SH-SY5Y (cell line): Measurements from ENCODE around the gene TLE3.

Experiments
- GATA2 ChIP-seq: IDR thresholded peaks from 2 replicates; pipeline ENCODE4 v1.6.1; 2011; ENCODE audit warnings: mild to moderate bottlenecking, low read depth, low read length
- GATA3 ChIP-seq: IDR thresholded peaks from 2 replicates; pipeline ENCODE4 v1.6.1; 2011; ENCODE audit warnings: low read depth, mild to moderate bottlenecking, low read length, moderate library complexity

The TLE3 gene

DNA sequence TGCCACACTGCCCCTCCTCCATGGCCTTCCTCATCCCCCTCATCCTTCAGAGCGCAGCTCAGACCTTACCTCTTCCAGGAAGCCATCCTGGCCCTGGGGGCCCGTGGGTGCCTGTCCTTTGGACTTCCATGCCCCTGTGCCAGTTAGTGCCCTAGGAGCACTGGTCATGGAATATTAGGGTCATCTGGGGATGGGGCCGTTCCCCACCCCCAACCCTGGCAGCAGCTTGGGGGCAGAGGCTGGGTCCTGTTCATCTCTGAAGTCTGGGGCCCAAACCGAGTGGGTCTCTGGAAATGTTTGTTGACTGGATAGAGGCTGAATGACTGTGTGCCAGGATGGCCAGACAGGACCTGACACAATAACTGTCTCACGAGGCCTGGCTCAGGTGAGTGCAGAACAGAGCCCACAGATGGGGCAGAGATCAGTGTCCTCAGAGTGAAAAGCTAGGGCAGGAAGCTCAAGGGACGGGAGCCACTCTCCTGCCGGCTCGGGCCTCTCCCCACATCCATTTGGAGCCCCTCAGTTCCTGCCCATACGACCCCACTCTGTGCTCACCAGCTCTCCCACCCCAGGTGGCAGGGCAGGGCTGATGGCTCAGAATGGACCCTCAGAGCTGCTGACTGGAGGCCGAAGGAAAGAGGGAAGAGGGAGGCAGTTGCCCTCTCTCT is 62.5 kb downstream of the TLE3 start:
- TF ChIP-seq GATA3: no peak
- no peak for TF ChIP-seq GATA2

DNA sequence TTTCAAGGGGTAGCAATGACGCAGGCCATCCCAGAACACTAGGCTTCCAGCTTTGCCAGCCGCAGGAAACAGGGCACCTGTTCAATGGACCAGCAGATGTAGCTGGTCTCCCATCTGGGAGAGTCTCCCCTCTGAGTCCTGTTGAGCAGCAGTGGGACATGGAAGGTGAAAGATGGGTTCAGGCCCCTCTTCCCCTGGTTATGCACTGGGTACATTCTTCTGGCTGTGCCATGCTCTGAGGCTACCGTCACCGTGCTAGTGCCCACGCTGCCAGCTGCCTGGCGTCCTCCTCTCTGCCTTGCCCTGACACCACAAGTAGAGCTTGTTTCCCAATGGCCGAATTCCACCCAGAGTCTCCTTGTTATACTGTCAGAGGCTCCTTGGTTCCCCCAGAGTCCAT is 63.1 kb downstream of the TLE3 start:
- TF ChIP-seq GATA3 (no peak), GATA2 (no peak)

DNA sequence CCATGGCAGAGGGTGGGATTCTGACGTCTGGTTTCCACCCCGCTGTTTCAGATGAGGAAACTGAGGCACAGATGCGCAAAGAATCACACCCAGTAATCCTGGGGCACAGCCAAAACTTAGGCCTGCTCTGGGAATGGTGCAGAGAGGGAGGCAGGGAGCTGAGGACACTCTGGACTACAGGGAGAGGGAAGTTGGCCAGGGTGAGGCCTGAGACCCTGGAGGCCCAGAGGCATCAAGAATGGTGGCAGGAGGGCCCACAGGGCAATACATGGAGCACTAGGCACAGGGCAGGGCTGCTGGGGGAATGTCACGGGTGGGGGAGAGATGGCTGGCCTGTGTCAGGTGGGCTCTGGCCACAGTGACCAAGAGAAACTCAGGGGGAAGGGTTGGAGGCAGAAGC is 63.6 kb downstream of the TLE3 start:
- no peak for TF ChIP-seq GATA2
- TF ChIP-seq GATA3: no peak

DNA sequence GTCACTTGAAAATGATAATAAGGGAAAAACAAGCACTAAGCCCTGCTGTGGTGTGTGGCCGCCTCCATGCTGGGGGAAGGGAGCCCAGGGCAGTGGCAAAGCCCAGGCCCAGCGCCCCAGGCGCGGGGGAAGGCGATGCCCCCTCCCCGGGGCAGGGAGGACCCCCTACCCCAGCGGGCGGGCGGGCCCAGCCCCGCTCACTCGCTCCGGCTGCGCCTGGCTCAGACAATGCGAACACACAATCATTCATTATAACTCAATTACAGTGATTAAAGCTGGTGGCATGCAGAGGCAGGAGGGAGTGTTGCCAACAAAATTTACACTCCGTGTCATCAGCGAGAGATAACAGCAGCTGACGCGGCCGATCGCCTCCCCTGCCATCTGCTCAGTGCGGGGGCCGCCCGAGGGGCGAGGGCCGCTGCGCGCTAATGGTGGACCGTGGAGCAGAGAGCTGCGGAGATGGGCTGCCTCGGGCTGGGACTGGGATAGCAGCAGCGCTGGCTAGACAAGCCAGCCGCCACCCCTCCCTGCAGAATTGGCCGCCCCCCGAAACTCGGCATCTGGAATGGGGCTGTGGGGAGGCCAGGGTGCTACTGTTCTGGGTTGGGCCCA is 64.1 kb downstream of the TLE3 start:
- no peak; the same call in 1 of the 2 replicates for TF ChIP-seq GATA3
- peak; percentile 99 for TF ChIP-seq GATA2

DNA sequence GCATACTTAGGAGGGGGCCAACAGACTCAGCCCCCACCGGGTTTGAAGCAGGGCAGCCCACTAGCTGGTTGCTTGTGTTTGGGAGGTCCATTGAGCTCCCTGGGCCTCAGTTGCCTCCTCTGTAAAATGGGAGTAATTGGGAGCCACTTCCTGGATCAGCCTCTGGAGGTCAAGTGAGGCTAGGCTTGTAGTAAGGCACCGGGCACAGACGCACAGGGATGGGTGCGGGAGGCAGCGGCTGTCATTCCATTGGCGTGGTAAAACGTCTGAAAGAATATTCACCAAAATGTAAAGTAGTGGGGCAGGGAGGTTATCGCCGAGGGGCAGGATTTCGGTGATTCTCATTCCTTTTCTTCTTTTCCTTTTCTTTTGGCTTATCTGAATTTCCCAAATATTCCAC is 64.6 kb downstream of the TLE3 start:
- TF ChIP-seq GATA3 (no peak), GATA2 (no peak)

DNA sequence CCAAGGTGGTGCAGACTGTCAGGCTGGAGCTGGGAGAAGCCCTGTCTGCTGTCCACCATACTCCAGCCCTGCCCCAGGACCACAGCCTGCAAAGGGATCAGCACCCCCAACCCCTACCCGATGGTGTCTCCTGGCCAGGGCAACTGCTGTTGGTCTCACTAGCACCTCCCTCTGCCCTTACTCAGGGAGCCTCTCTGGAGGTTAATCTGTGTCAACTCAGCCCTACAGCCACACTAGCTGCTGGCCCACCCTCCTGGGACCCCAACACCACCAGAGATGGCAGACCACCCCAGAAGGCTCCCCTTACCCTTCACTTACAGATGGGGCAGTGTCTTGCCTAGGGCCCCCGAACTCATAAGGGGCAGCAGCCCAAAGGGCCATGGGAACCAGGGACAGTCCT is 65.2 kb downstream of the TLE3 start:
- TF ChIP-seq GATA2 (no peak), GATA3 (no peak)

DNA sequence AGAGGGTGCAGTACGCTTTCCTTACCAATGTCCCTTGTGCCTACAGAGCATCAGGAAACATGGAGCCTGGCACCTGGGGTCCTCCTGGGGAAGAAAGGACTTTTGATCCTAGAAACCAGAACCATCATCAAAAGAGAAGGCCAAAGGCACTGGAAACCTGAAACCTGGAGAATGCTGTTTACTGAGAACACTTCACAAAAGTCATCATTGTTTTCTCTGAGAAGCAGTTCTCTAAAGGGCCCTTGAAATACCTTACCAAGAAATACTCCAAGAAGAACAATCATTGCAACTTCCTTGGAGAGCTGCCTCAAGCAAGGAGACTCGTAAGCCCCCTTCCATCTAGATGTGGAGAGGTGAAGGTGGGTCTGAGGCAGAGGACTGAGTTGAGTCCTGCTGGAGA is 66.0 kb downstream of the TLE3 start:
- TF ChIP-seq GATA3: no peak
- no peak for TF ChIP-seq GATA2

DNA sequence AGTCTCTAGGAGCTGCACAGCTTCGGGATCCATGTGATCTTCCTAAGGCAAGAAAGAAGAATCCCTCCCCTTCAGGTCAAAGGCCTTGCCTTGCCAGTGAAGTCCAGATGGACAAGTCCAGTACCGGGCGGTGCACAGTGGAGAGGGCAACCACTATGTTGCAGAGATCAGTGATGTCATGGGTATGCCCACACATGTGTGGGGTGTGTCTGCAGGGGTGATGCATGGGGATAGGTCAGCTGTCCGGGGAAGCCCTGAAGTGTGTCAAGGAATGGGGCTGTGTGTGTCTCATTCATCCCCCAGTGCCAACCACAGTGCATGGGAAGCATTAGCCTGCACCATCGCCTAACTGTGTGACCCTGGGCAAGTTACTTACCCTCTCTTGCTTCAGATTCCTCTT is 66.5 kb downstream of the TLE3 start:
- TF ChIP-seq GATA3 (no peak), GATA2 (no peak)

DNA sequence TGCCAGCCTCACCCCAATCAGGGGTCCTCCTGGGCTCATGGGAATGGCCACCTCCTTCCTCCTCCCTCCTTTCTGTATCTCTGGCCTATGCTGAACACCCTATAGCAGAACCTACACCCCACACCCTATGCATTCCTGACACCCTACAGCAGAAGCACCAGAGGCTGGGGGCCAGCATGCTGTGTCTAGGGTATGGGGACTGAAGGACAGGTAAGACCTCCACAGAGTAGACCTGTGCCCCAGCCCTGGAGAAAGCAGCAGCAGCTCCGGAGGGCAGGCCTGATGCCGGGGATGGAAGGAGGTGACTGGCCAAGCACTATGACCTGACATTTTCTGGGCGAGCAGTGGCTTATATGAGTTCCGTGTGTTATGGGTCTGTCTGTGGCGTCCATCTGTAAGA is 66.9 kb downstream of the TLE3 start:
- TF ChIP-seq GATA2 (no peak), GATA3 (no peak)

DNA sequence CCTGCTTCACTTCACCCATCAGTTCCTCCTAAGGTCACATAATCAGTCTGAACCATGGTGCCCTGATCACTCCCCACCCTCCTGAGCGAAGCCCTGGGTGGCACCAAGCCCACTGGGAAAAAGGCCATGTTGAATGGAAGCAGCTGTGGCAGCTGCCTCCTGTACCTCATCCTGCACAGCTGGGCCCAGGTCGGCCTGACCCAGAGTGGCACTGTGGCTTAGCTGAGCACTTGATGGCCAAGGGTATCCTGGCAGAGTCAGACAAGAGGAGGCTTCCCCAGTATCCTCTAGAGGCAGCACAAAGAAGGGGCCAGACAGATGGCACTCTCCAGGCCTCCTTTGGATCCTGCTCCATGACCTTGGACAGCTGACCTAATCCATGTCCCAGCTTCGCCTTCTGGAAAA is 68.4 kb downstream of the TLE3 start:
- no peak for TF ChIP-seq GATA3
- TF ChIP-seq GATA2: no peak

DNA sequence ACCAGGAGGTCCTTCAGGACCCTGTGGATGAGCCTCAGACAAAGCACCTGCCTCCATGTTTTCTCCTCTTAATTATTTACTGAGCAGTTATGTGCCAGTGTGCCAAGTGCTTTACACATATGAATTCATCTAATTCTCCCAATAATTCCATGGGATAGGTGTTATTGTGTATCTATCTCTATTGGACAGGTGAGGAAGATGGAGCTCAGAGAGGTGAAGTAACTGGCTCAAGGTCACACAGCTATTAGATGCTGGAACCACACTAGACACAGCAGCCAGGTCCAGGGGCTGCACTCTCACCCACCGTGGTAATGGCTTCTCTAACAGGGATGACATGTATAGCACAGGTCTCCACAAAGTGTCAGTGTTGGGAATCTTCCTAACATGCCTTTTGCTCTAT is 70.2 kb downstream of the TLE3 start:
- TF ChIP-seq GATA2: no peak
- TF ChIP-seq GATA3: no peak

DNA sequence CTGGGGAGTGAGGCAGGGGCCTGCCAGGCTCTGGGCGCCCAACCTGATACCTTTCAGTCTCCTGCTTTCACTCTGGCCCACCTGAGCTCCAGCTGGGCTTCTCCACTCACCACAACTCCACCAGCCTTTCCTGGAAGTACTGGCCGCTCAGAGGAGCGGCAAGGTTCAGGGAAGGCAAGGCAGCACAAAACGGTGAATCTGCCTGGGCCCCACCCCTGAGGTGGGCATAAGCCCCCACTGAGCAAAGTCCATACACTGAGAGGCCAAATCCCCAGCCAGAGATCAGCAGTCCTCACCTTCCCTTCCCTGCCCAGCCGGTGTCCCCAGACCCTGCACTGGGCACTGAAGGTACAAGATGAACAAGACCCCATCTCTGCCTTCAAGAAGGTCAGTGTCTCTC is 70.7 kb downstream of the TLE3 start:
- TF ChIP-seq GATA3: no peak
- TF ChIP-seq GATA2: no peak

DNA sequence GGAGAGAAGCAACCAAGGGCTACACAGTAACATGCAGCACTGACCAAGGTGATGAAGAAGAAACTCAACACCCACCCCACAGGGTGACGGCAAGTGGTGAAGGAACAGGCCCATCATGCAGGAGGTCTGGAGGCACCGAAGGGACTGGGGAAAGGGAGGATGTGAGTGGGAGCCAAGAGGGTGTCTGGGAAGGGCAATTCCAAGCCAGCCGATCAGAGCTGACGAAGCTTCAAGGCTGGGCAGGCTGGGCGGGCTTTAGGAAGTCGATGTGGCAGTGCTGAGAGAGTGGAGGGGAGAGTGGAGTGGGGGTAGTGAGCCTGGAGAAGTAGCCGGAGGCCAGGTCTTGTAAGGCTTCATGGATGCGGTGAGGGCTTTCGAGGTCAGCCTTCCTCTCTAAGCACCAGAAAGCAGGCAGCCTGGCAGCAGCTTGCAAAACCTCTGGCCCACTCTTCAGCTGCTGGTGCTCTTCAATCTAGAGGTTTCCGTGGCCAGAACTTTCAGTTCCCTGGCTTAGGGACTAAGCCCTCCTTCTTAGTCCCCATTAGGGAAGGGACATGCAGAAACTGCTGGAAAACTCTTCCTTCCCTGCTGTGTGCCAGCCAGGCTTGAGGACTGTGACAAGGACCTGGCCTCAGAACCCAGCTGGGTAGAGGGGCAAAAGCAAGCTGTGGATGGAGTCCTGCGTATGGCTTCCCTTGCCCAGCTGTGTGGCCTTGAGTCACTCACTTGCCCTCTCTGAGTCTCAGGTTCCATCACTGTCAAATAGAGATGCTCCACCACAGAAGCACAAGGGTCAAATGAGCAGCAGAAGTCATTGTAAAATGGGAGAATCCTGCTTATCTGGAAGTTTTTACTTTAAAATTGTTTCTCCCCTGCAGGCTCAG is 72.1 kb downstream of the TLE3 start:
- TF ChIP-seq GATA3: no peak

DNA sequence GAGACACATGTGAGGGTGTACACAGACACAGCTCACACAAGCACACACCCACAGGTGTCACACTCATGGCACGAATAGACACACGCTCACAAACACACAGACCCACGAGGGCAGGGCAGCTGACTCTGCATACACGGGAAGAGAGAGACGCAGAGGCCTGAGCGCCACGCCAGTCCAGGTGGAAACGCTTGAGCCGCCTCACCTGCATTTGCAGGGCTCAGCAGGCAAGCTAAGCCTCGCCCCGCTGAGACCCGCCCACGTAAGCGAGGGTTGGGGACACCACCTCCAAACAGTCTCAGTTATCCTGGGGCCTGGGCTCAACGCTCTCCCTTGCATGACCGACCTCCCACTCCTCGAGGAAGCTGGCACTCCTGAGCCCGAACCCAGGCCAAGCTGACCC is 73.2 kb downstream of the TLE3 start:
- no peak for TF ChIP-seq GATA3
- TF ChIP-seq GATA2: no peak

DNA sequence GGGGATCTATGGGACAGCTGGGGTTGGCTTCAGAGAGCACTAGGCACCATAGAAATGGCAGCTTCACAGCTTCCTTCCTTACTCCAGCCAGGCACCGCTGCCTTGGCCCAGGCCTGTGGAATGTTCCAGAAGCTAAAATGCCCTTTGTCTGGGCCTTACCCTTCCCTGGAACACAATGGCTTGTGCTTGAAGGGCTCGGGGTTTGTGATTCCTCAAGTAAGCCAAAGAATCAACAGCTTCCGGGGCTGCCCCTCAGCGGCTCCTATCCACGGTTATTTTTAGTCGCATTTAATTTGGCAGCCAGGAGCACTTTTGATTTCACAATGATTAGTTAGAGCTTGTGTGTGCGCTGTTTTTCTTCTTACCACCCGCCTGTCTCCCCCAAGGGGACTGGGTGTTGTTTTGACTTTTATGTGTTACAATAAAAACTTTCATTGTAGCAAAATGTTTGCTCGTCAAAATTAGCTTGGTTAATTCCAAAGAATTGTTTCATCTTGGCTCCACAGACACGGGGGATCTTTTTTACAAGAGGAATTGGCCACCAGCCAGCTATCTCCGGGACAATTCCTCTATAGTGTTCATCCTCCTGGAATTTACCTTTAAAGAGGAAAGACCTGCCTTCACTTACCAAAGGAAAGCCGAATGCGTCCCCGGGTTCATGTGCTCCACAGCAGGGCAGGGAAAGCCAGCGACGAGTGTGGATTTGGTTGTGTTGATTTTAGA is 73.8 kb downstream of the TLE3 start:
- TF ChIP-seq GATA2 (peak; percentile 52), GATA3 (no peak)
